GM18511 (cell line): Measurements from ENCODE around the gene NIPAL3.
"Not testable (repeated sequence)": the region's sequence is repeated elsewhere in the genome, so short reads cannot be mapped to it uniquely, and the experiment has no call there.

Experiments used
- ATAC-seq: cut with Tn5 transposase; IDR thresholded peaks from one replicate; pipeline ENCODE4 v1.9.1; 2021; ENCODE audit warnings: mild to moderate bottlenecking, moderate library complexity; ENCODE audit not compliant: unreplicated experiment

Gene NIPAL3

GRCh38 chr1:24421502-24421901 lies 5.9 kb downstream of the NIPAL3 start:
- ATAC-seq, result no peak

GRCh38 chr1:24424207-24424606 lies 8.6 kb downstream of the NIPAL3 start:
- no peak for ATAC-seq

- no peak for ATAC-seq
Measured at GRCh38 chr1:24424990-24425389, 9.4 kb downstream of the NIPAL3 start.

DNA sequence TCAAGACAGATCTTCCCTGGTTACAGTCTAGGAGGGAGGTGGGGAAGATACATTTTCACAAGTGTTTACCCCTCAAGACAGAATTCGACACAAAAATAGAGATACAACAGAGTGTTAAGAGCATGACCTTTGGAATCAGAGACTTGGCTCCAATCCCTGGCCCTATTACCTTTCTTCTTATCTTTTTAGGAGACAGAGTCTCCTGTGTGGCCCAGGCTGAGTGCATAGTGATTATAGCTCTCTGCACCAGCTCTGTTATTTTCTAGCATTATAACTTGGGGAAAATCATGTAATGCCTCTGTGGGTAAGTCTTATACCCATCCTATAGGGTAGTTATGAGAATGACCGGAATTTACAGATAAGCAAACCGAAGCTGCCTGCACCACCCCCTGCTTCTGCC lies 9.8 kb downstream of the NIPAL3 start:
- no peak for ATAC-seq

- ATAC-seq, result no peak
Measured at GRCh38 chr1:24425922-24426321, 10.3 kb downstream of the NIPAL3 start.

GRCh38 chr1:24426744-24427544 lies 11.3 kb downstream of the NIPAL3 start:
- ATAC-seq, result no peak

DNA sequence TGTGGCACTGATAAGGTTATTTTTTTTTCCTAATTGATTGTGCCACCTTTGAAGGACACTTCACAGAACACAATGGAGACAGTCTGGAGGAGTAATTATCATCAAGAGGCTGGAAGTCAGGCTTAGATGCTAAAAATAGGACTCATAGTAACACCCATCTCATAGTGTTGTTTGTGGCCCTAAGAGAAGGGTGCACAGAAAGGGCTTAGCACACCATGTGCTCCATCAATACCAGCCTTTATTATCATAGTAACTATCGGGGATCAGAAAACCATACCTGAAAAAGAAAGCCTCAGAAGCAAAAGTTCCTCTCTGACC lies 11.9 kb downstream of the NIPAL3 start:
- no peak for ATAC-seq

DNA sequence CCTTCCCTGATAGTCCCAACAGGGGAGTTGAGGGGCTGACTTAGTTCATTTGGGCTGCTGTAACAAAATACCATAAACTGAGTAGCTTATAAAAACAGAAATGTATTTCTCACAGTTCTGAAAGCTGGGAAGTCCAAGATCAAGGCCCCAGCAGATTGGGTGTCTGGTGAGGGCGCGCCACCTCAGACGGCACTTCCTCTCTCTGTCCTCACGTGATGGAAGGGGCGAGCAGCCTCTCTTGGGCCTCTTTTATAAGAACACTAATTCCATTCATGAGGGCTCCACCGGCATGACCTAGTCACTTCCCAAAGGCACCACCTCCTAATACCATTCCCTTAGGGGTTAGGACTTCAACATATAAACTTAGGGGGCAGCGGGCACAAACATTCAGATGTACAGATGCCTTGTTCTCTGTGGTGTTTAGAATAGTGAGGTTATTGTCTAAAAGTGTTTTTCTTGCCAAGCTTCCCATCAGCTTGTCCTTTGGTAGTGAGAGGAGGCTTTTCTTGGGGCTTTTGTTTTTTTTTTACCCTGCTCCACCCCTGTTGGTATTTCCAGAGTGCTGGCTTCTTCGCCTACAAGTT lies 20.3 kb downstream of the NIPAL3 start:
- no peak for ATAC-seq

DNA sequence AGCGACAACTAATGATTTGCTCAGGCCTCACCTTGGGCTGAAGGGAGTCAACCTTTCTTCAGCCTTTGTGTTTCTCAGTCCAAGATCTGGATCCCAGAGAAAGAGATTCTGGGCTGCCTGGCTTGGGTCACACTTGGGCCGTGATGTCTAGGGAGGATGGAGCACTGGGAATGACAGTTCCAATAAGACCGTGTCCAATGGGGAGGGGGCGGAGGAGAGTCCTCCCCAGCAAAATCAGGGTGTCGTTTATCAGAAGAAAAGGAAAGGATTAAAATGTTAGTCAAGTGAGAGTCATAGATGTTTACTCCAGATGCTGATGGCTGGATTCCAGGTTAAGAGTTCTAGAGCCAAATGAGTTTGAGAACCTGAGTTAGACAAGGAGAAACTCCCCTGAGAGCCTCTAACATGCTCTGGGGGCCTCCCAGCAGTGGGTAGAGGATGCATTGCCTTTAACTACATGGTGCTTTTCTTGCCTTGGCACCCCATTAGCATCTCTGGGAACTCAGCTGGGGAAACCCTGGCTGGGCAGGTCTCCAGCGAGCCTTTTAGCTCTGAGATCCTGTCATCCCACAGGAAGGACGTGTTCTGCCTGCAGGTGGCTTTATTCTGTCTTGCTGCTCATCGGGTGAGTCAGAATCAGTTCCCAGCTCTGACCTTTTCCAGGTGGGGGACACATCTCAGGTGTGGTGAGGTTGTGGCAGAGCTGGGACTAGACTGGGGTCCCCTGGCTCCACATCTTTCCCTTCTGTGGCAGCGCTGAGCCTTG lies 22.2 kb downstream of the NIPAL3 start:
- no peak for ATAC-seq

DNA sequence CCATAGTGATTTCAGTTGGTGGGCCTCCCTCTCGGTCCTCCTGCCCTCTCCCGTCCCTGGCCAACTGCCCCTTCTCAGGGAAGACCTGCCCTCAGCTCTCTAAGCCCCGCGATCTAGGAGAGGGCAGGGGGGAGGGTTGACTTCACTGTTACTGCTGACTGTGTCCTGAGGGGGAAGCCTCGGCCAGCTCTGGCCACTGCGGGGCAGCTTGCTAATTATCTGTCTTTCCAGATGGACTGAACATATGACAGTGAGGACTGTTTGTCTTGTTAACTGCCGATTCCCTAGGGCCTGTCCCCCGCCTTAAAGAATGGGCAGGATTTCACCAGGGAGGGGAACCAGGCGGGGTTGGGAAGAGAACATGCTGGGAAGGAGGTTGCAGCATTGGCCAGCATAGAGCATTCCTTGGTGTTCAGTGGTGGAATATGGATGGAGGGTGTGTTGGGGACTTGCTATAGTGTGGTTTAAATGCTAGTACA lies 22.9 kb downstream of the NIPAL3 start:
- no peak for ATAC-seq

DNA sequence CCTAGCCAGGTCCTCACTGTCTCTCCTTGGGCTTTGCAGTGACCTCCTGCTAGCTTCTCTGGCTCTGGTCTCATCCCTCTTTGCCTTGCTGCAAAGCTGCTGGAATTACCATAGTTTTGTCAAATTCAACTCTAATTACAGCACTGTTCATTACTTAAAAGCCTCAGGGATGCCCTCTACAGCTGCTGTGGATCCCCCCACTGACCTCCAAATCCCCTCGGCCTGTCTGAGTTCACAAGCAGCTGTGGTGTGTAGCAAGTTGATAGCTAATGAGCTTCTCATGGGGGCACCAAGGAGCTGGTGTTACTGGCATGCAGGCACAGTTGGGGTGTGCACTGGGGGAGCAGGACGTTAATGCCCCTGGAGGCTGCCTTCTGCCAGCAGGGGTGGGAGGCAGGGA lies 24.8 kb downstream of the NIPAL3 start:
- no peak for ATAC-seq

DNA sequence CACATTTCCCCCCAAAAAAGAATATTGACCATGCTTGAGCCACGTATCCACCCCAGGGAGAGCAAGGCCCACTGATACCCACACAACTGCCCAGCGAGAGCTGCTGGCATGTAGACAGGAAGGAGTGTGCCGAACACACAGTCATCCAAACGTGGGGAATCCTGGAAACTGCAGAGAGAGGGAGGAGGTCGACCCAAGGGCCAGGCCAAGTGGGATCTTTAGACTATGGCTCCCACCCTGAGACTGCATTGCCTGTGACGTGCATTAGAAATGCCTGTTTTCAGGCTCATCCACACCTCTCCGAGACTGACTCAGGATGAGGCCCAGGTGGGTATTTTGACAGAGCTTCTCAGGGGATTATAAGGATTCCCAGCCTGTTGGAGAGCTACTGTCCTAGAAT lies 25.9 kb downstream of the NIPAL3 start:
- no peak for ATAC-seq

- ATAC-seq, result no peak
Measured at GRCh38 chr1:24441996-24442668, 26.5 kb downstream of the NIPAL3 start.

GRCh38 chr1:24442764-24443163 lies 27.2 kb downstream of the NIPAL3 start:
- no peak for ATAC-seq

DNA sequence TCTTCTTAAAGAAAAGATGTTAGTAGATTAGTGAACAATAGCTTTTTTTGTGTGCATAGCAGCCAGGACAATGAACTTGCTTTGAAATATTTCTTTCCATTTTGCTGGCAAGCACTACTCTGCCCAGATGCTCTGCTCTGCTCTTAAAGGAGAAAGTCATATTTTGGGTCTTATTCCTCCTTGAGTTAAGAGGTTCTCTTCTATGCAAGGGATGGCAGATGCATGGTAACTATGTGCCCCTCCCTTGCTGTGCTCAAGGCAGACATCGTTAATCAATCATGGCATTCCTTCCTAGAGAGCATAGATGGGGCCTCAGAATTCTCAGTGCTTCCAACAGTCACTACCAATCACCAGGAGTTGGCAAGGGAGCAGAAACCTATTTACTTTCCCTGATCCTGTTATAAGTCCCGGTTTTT lies 27.6 kb downstream of the NIPAL3 start:
- no peak for ATAC-seq

- ATAC-seq, result not testable (repeated sequence)
Measured at GRCh38 chr1:24446446-24446845, 30.8 kb downstream of the NIPAL3 start.

GRCh38 chr1:24450316-24450715 lies 34.7 kb downstream of the NIPAL3 start:
- ATAC-seq, result no peak

- ATAC-seq, result no peak
Measured at GRCh38 chr1:24450857-24451397, 35.3 kb downstream of the NIPAL3 start.

- no peak for ATAC-seq
Measured at GRCh38 chr1:24451746-24452145, 36.1 kb downstream of the NIPAL3 start.

DNA sequence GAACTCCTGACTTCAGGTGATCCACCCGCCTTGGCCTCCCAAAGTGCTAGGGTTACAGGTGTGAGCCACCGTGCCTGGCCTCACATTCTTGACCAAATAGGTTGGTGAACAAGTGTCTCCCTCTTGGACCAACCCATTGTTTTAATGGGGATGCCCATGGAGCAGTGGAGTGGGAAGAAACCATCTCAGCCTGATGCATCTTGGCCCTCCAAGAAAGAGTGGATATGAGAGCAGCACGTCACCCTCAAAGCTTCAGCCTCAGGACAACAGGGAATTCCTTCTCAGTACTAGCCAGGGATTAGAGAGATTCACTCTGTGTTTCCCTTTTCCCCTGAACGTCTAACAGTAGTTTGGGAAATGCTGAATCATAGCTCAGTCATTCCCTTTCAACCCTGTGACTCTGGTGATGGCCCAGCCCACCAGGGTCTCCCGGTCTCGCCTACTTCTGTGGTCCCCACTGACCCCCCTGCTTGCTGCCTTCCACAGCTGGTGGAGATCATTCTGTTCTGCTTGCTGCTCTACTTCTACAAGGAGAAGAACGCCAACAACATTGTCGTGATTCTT lies 37.4 kb downstream of the NIPAL3 start:
- ATAC-seq, result no peak

DNA sequence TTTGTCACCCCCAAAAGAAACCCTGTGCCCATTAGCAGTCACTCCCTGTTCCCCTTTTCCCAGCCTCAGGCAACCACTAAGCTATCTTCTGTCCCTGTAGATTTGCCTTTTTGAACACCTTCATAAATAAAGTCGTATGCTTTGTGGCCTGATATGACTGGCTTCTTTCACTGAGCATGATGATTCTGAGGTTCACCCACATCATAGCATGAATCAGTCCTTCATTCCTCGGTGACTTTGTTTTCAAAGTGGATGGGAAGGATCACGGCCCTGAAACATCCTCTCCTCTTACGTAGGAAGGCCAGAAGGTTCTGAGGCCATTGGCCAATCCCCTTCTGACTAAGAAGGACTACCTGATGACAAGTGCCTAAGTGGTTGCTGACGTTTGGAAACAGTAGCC lies 39.1 kb downstream of the NIPAL3 start:
- ATAC-seq, result no peak
